AG09309 (cell line): ENCODE data around the gene CDC14B.
"Not testable (repeated sequence)": the region's sequence is repeated elsewhere in the genome, so short reads cannot be mapped to it uniquely, and the experiment has no call there.

ENCODE experiments used
- DNase-seq: peaks from one replicate; pipeline ENCODE4 v3.0.0-alpha.2; 2010; ENCODE audit warnings: low read depth
- H3K4me3 ChIP-seq: 2 replicates; pipeline ENCODE4 v1.5.1; 2011; ENCODE audit warnings: mild to moderate bottlenecking, low read depth, low read length, moderate library complexity; ENCODE audit not compliant: control insufficient read depth
- TF ChIP-seq, protein P1 (sequence below): IDR thresholded peaks from 2 replicates; pipeline ENCODE4 v1.5.1; 2011; ENCODE audit warnings: mild to moderate bottlenecking, low read depth, low read length, inconsistent platforms; ENCODE audit not compliant: insufficient read depth, control insufficient read depth; ENCODE audit errors: missing control alignments

CDC14B gene

DNA sequence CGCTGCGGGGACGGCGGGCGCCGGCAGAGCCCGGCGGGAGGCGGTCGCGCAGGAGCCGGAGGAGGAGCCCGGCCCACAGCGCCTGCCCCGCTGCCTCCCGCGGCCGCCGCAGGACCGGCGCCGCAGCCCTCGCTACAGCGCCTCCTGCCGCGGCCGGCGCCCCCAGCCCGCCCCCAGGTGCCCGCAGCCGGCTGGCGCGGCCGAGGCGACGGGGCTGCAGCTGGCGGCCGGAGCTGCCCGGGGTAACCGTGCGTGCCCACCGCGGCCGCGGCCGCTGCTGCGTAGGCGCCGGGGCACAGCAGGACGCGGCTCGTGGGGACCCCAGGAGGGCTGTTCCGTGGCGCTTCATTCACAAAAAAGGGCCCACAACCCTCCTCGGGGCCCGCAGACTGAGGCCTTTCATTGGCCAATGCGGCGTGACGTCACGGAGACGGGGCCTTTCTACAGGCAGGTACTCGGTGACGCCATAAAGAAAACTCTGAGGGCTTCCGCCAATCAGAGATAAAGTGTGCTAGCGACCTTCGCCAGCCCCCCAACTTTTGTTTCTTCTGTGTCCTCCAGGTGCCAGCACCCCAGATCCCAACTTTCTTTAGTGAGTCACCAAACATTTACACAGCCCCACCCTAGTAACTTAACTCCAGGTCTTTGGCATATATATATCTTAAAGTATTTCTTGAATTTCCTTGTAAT is at the start of gene CDC14B:
Gene CDC14B (minus strand): TSS at position 353 of the 690 bp plus-strand sequence. CDS start 465 bp downstream, outside the sequence.
- TF ChIP-seq, protein P1, sequence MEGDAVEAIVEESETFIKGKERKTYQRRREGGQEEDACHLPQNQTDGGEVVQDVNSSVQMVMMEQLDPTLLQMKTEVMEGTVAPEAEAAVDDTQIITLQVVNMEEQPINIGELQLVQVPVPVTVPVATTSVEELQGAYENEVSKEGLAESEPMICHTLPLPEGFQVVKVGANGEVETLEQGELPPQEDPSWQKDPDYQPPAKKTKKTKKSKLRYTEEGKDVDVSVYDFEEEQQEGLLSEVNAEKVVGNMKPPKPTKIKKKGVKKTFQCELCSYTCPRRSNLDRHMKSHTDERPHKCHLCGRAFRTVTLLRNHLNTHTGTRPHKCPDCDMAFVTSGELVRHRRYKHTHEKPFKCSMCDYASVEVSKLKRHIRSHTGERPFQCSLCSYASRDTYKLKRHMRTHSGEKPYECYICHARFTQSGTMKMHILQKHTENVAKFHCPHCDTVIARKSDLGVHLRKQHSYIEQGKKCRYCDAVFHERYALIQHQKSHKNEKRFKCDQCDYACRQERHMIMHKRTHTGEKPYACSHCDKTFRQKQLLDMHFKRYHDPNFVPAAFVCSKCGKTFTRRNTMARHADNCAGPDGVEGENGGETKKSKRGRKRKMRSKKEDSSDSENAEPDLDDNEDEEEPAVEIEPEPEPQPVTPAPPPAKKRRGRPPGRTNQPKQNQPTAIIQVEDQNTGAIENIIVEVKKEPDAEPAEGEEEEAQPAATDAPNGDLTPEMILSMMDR = peak; percentile 12
- H3K4me3 ChIP-seq = peak within 1 kb of the TSS; percentile 78
- no peak for DNase-seq

DNA sequence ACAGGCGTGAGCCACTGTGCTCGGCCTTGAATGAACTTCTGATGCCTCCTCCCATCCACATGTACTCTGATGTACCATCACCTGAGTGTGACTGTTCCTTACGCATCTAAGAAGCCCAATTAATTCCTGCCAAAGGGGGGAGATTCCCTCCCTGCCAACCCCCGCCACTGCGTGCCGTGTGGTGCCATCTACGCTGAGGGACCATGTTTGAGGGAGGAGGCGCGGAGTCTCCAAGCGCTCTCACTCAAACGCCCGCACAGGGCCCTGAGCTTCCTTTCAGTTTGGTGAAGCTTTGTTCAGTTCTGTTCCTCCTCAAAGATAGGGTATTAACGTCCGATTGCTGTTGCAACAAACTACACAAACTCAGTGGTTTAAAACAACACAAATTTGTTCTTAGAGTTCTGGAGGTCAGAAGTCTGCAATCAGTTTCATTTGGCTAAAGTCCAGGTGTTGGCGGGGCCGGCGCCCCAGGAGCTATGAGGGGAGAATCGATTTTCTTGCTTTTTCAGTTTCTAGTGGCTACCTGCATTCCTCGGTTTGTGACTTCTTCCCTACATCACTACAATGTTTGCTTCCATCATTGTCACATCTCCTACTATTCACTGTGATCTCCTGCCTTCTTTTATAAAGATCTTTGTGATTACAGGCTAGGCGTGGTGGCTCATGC is 49.4 kb upstream of the CDC14B start:
- H3K4me3 ChIP-seq = no peak overlapping the region
- DNase-seq = no peak
- TF ChIP-seq, protein P1 = no peak

DNA sequence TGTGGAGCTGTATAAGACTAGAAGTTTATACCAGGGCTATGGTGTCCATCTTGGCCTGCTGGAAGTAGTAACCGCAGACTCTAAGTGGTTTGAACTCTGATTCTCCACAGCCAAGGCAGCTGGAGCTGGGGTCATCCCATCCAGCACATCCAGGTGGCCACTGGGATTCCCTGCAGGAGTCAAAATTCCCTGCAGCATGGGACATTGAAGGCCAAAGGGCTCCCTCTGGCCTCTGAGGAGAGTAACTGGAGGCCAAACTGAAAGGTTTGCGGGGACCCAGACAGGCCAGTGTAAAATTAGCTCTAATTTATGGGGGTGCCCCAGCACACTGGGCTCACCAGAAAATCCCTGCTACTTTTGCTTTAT is 47.7 kb upstream of the CDC14B start:
- TF ChIP-seq, protein P1 = no peak
- DNase-seq = no peak
- H3K4me3 ChIP-seq = no peak overlapping the region

DNA sequence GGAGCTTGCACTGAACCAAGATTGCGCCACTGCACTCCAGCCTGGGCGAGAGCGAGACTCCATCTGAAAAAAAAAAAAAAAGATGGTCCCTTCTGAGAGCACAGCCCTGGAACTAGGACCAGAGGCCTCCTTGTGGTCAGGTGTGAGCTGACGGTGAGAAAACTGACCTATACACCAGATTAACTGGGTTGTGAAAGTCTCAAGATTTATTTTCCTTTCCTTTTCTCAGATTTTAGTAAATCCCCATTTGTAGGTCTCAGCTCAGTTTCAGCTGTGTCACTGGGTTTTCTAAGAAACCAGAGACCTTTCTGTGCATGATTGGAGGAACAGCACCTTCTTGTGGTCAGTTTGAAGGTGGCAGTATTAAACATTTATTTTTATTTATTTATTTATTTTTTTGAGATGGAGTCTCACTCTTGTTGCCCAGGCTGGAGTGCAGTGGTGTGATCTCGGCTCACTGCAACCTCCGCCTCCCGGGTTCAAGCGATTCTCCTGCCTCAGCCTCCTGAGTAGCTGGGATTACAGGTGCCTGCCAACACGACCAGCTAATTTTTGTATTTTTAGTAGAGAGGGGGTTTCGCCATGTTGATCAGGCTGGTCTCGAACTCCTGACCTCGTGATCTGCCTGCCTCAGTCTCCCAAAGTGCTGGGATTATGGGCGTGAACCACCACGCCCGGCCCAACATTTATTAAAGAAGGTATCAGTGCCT is 47.2 kb upstream of the CDC14B start:
- H3K4me3 ChIP-seq = not testable (repeated sequence)
- DNase-seq = peak; percentile 56
- TF ChIP-seq, protein P1 = peak; percentile 77

DNA sequence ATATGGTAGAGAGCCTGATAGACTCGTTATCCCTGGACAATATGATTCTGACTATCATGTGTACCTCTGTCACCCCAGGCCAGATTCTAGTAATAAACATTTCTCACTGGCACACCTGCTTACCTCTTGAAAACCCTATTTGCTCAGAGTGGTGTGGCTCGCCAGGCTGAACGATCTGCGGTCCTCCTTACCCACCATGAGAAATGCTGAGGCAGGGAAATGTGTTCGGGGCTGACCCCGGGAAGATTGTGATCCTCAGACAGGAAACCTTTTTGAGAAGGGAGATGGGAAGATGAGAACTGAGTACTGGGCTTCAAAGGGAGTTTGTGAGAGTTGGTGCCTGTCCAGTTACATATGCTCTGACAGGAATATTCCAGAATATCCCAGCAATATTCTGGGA is 46.1 kb upstream of the CDC14B start:
- DNase-seq = no peak
- TF ChIP-seq, protein P1 = no peak
- H3K4me3 ChIP-seq = no peak overlapping the region

DNA sequence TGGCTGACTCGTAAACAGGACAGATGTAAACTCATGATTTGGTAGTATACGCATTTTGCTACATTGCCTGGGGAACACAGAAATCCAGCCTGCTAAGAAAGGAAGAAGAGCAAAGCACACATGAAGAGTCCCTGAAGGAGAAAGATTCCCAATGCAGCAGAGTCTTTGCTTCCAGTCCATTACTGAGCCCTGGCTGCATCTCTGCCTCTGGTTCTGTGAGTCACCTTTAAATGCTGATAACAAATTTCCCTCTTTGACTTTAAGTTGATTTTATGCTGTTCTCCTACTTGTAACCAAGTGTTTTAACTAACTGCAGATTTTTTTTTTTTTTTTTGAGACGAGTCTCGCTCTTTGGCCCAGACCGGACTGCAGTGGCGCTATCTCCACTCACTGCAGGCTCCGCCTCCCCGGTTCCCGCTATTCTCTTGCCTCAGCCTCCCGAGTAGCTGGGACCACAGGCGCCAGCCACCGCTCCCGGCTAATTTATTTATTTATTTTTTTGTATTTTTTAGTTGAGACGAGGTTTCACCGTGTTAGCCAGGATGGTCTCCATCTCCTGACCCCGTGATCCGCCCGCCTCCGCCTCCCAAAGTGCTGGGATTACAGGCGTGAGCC is 44.0 kb upstream of the CDC14B start:
- H3K4me3 ChIP-seq = no peak overlapping the region
- TF ChIP-seq, protein P1 = no peak
- no peak for DNase-seq
